Stimulated activated CD8-positive, alpha-beta memory T cell treated with anti-CD3 and anti-CD28 coated beads, Interleukin-7, amount 100 ng/mL, for 1 hour (primary cell): ENCODE results near the gene SPINK4.

ENCODE experiments used
- DNase-seq, 2 donors: peaks; one replicate each; pipeline ENCODE4 v3.0.0-alpha.2; 2020; ENCODE audit warnings: low read depth in 2 of 2

The SPINK4 gene

GRCh38 chr9:33229359-33230114, 10.4 kb upstream of the SPINK4 start:
- DNase-seq = no peak

GRCh38 chr9:33230756-33231622, 9.0 kb upstream of the SPINK4 start:
- DNase-seq = no peak

GRCh38 chr9:33231623-33231942, 8.4 kb upstream of the SPINK4 start:
- no peak for DNase-seq

- no peak for DNase-seq
Observed at GRCh38 chr9:33232815-33233214, 7.2 kb upstream of the SPINK4 start.

GRCh38 chr9:33233626-33234342, 6.2 kb upstream of the SPINK4 start:
- no peak for DNase-seq

GRCh38 chr9:33234511-33235467, 5.2 kb upstream of the SPINK4 start:
- no peak for DNase-seq

- DNase-seq = no peak
Observed at GRCh38 chr9:33236571-33236970, 3.4 kb upstream of the SPINK4 start.

GRCh38 chr9:33241298-33241697, 1.3 kb downstream of the SPINK4 start:
- DNase-seq = no peak

- no peak for DNase-seq
Observed at GRCh38 chr9:33242609-33243134, 2.7 kb downstream of the SPINK4 start.

- no peak for DNase-seq
Observed at GRCh38 chr9:33244137-33244784, 4.3 kb downstream of the SPINK4 start.

- DNase-seq = no peak
Observed at GRCh38 chr9:33245341-33245740, 5.4 kb downstream of the SPINK4 start.

GRCh38 chr9:33246269-33246860, 6.4 kb downstream of the SPINK4 start:
- DNase-seq = no peak

GRCh38 chr9:33248606-33249005, 8.6 kb downstream of the SPINK4 start:
- DNase-seq = no peak

- DNase-seq = no peak
Observed at GRCh38 chr9:33249087-33249658, 9.2 kb downstream of the SPINK4 start.

- DNase-seq = no peak
Observed at GRCh38 chr9:33249983-33250382, 10.0 kb downstream of the SPINK4 start.

- no peak for DNase-seq
Observed at GRCh38 chr9:33250458-33250995, 10.6 kb downstream of the SPINK4 start.

GRCh38 chr9:33254211-33254610, 14.2 kb downstream of the SPINK4 start:
- no peak for DNase-seq

GRCh38 chr9:33255014-33255413, 15.0 kb downstream of the SPINK4 start:
- DNase-seq = no peak

GRCh38 chr9:33255471-33255870, 15.5 kb downstream of the SPINK4 start:
- no peak for DNase-seq

- DNase-seq = no peak
Observed at GRCh38 chr9:33256236-33256635, 16.3 kb downstream of the SPINK4 start.
